Measurements from ENCODE around the gene TAF3. TPM values are rescaled to one million over a fixed set of nuclear protein-coding genes. Genes with fewer than 3 reads are reported as not detected.

TAF3 gene
- total RNA-seq, 4 donors from 2014 or later: 11.7 to 12.6 (median 12.4) TPM

DNA sequence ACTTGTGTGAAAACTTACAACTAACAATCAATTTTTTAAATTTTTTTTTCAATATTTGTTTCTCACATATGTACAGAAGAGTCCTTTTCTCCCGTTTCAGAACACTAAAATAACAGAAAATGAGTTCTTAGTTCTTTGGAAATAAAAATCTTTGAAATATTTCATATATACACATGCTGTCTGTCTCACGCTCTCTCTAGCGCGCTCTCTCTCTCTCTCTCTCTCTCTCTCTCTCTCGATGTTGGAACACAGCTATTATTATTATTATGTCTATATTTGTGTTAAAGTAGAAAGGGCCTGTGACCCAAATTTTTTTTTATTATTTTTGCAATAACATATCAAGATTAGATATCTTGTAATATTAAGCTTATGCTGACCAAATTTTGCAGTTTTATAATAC lies 139.3 kb downstream of the TAF3 start:
- Histone ChIP-seq H3K27ac (no peak overlapping the region), H3K36me3 (no peaks in the 10 kb centered on the region), H3K27me3 (no peaks in the 10 kb centered on the region), H3K9me3 (no peaks in the 10 kb centered on the region), H3K4me1 (peaks cover 0 to 22% (median 0%) of the 10 kb centered on the region in 4 donors), H3K4me3 (no peak overlapping the region)
- TF ChIP-seq, protein P1, sequence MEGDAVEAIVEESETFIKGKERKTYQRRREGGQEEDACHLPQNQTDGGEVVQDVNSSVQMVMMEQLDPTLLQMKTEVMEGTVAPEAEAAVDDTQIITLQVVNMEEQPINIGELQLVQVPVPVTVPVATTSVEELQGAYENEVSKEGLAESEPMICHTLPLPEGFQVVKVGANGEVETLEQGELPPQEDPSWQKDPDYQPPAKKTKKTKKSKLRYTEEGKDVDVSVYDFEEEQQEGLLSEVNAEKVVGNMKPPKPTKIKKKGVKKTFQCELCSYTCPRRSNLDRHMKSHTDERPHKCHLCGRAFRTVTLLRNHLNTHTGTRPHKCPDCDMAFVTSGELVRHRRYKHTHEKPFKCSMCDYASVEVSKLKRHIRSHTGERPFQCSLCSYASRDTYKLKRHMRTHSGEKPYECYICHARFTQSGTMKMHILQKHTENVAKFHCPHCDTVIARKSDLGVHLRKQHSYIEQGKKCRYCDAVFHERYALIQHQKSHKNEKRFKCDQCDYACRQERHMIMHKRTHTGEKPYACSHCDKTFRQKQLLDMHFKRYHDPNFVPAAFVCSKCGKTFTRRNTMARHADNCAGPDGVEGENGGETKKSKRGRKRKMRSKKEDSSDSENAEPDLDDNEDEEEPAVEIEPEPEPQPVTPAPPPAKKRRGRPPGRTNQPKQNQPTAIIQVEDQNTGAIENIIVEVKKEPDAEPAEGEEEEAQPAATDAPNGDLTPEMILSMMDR (IDR thresholded peaks at IDR 0.05): no peak
- no peak for TF ChIP-seq POLR2A (IDR thresholded peaks at IDR 0.05)
- TF ChIP-seq EP300 (IDR thresholded peaks at IDR 0.05): no peak
- DNase-seq (ENCODE audit: low spot score in 2 of 2): no peak
- 73 to 92% methylated on average over 4 to 5 of the region's 5 CpGs for WGBS, 2 donors

DNA sequence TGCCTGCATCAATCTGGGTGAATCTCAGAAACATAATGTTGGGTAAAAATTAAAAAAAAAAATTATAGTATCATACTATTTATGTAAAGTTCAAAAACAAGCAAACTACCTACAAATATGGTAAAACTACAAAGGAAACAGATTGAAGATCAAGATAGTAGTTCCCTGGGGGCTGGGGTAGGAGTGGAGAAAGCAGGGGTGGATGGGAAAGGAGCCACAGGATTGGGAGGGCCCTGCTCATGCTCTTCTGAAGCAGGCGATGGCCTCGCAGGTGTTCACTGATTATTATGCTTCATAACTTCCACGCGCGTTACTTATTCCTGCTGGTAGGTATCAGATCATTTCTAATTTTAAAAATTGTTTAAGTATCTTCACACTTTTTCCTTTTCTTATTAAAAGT lies 140.1 kb downstream of the TAF3 start:
- TF ChIP-seq EP300 (IDR thresholded peaks at IDR 0.05) (no peak), POLR2A (IDR thresholded peaks at IDR 0.05) (no peak)
- TF ChIP-seq, protein P1 (IDR thresholded peaks at IDR 0.05): no peak
- peaks cover 0 to 22% (median 0%) of the 10 kb centered on the region in 4 donors for H3K4me1 ChIP-seq
- H3K27ac ChIP-seq: no peak overlapping the region
- no peak overlapping the region for H3K4me3 ChIP-seq
- DNase-seq (ENCODE audit: low spot score in 2 of 2): no peak
- 96 to 99% methylated on average over 5 of the region's 5 CpGs for WGBS, 2 donors
- H3K36me3 ChIP-seq: no peaks in the 10 kb centered on the region
- no peaks in the 10 kb centered on the region for H3K27me3 ChIP-seq
- H3K9me3 ChIP-seq: no peaks in the 10 kb centered on the region

DNA sequence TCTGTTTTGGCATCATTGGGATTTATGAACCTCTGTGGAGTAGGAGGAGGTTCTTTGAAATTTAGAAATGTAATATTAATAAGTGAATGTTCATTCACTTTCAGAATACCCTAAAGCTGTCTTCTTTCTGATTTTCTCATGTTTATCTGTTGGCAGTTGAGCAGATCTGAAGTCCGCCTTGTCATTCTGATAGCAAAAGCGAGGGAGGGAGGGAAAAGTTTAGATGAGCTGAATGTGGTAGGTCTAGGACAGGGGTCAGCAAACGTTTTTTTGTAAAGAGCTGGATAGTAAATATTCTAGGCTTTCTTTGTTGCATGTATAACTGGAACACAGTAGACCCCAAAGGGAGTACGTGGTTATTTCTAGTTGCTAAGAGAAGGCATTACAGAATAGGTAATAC lies 141.8 kb downstream of the TAF3 start:
- Histone ChIP-seq H3K4me1 (peaks cover 0 to 20% (median 0%) of the 10 kb centered on the region in 4 donors), H3K27me3 (no peaks in the 10 kb centered on the region), H3K36me3 (peaks cover 0 to 12% (median 0%) of the 10 kb centered on the region in 3 donors), H3K9me3 (no peaks in the 10 kb centered on the region), H3K4me3 (no peak overlapping the region), H3K27ac (no peak overlapping the region)
- WGBS, 2 donors: 77 to 80% methylated on average over 4 of the region's 4 CpGs
- DNase-seq (ENCODE audit: low spot score in 2 of 2): no peak
- TF ChIP-seq, protein P1 (IDR thresholded peaks at IDR 0.05): no peak
- TF ChIP-seq EP300 (IDR thresholded peaks at IDR 0.05) (no peak), POLR2A (IDR thresholded peaks at IDR 0.05) (no peak)

DNA sequence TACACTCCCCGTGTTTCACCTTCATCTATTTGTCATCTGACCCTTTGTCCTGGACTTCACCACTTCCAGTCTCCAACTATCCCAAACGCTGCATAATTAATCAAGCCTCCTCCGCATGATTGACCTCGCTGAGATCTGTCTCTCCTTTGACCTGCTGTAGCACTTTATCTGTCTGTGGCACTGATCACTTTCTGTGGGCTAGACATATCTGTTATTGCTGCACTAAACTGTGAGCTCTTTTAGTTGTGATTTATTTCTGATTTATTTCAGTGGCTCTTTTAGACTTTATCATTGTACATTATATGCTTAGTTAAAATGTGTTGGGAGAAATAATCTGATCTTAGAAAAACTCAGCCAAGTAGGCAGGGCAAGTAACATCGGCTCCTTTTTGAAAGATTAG lies 144.3 kb downstream of the TAF3 start:
- no peaks in the 10 kb centered on the region for H3K9me3 ChIP-seq
- no peak for DNase-seq (ENCODE audit: low spot score in 2 of 2)
- H3K4me3 ChIP-seq: no peak overlapping the region
- H3K27ac ChIP-seq: no peak overlapping the region
- 81 to 86% methylated on average over 5 of the region's 5 CpGs for WGBS, 2 donors
- TF ChIP-seq EP300 (IDR thresholded peaks at IDR 0.05) (no peak), POLR2A (IDR thresholded peaks at IDR 0.05) (no peak)
- TF ChIP-seq, protein P1 (IDR thresholded peaks at IDR 0.05): no peak
- H3K27me3 ChIP-seq: no peaks in the 10 kb centered on the region
- H3K36me3 ChIP-seq: peaks cover 0 to 28% (median 0%) of the 10 kb centered on the region in 3 donors
- H3K4me1 ChIP-seq: no peaks in the 10 kb centered on the region

DNA sequence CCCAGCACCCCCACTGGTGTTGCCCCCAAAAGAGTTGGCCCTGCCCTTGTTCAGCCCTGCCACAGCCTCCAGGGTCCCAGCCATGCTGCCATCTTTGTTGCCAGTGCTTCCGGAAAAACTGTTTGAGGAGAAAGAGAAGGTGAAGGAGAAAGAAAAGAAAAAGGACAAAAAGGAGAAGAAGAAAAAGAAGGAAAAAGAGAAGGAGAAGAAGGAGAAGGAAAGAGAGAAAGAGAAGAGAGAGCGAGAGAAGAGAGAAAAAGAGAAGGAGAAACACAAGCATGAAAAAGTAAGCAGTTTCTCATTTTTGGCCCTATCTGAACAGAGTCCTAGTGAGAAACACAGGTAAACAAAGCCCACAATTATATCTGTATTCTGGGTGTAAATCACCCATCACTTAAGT lies 147.2 kb downstream of the TAF3 start:
- TF ChIP-seq EP300 (IDR thresholded peaks at IDR 0.05) (no peak), POLR2A (IDR thresholded peaks at IDR 0.05) (no peak)
- TF ChIP-seq, protein P1 (IDR thresholded peaks at IDR 0.05): no peak
- Histone ChIP-seq H3K27ac (no peak overlapping the region), H3K4me3 (no peak overlapping the region), H3K4me1 (no peaks in the 10 kb centered on the region), H3K27me3 (no peaks in the 10 kb centered on the region), H3K36me3 (peaks cover 0 to 33% (median 0%) of the 10 kb centered on the region in 3 donors), H3K9me3 (no peaks in the 10 kb centered on the region)
- DNase-seq (ENCODE audit: low spot score in 2 of 2): no peak
- 94 to 95% methylated on average over 2 of the region's 2 CpGs for WGBS, 2 donors
